Stimulated activated CD8-positive, alpha-beta memory T cell treated with anti-CD3 and anti-CD28 coated beads, Interleukin-7, amount 100 ng/mL, for 24 hours (primary cell): Measurements from ENCODE around the gene MUC22.
"Not testable (repeated sequence)": the region's sequence is repeated elsewhere in the genome, so short reads cannot be mapped to it uniquely, and the experiment has no call there.

Experiments used
- DNase-seq: peaks from one replicate; pipeline ENCODE4 v3.0.0-alpha.2; 2020; ENCODE audit warnings: low read depth

MUC22 gene

DNA sequence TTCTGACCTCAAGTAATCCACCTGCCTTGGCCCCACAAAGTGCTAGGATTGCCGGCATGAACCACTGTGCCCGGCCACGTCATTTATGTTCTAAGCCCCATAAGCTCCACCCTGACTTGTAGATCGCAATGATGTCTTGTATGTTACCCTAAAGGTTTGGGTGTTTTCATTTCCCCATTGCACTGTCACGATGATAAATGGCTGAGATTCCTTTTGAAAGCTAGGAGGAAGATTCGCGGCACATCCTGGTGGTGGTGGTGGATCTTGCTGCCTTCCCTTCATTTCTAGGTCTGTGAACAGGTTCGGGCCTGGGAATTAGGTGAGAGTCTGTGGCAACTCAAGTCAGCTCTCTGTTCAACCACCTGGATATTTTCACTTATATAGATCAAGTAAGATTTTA is 28.3 kb downstream of the MUC22 start:
- DNase-seq, result no peak

DNA sequence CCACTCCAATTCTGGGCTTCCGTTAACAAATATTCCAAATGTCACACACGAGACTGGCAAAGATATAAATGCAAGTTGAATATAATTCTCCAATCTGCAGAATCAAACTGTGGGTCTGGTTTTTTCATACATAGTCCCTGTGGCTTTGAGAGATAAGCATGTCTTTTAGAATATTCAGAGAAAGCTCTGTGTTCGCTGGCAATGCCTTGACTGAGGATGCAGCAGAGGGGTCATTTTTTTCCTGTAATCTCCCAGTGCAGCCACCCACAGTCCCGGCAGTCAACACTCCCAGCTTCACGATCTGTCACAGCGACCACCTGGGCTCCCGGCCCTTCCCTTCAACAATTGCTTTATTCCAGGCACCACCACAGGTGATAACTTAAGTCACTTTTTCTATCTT is 30.5 kb downstream of the MUC22 start:
- no peak for DNase-seq

DNA sequence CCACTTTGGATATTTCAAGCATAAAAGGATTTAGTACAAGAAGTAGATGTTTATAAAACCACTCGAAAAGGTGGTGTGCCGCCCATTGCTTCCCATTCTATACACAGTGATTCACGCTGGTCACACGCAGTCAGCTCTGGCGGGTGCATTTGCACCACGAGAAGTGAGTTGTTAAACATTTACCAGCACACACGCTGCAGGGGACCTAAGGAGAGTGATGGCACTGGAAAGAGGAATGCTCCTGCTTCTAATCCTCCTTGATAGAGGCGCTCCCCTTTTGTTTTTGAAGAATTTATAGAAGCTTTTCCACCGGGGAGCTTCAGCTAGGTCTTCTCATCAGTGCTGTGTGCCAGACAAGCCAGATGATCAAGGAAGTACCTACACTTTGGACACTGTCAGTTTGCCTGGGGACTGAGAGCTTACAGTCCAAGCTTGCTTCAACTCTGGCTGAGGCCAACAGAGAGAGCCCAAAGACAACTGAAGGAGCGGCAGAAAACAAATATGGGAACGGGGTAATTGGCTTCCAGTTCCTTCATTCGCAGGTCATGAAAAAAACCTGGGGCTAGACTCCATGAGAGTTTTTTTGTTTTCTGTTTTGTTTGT is 31.2 kb downstream of the MUC22 start:
- no peak for DNase-seq

DNA sequence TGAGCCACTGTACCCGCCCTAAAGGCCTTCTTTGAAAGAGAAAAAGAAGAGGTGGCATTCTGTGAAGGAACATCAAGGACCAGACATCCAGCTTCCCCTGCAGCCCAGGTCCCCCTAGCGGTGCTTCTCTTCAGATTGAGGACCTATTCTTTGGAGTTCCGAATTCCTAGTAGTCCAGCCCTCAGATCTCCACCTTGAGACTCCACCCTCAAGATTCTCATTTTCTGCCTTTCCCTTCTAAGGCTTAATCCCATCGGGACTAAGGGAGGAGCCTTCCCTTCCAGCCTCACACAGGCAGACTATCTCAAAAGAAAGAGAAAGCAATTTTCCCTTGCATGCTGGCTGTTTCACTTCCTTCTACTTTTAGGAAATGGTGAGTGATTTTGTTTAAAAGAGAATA is 32.5 kb downstream of the MUC22 start:
- DNase-seq, result no peak

DNA sequence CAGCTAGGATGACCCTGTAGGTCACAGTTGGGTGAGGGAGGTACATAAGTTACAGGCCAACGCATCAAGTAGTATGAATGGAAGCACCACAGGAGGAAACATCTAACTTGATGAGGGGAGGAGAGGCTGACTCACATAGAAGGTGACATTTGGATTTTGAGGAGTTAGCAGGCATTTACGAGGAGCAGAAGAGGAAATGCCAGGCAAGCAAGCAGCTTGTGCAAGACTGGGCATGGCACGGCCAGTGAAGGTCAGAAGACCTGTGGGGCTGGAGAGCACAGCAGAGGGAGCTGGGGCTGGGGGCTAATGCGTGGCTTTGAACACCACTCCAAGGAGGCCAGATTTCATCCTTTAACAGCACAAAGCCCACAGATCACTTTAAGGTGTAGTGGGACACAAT is 37.8 kb downstream of the MUC22 start:
- no peak for DNase-seq

DNA sequence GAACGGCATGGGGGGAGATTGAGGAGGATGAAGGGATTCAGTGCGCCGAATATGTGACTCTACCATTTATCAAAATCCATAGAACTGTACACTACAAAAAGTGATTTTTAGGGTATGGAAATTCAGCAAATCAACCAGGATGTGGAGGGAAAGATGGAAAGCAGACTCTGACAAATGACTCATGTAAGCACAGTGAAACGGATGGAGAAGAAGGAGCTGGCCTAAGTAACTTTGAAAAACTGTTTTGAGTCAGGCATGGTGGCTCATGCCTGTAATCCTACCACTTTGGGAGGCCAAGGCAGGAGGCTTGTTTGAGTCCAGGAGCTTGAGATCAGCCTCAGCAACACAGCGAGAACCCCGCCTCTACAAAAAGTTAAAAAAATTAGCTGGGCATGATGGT is 39.2 kb downstream of the MUC22 start:
- no peak for DNase-seq

DNA sequence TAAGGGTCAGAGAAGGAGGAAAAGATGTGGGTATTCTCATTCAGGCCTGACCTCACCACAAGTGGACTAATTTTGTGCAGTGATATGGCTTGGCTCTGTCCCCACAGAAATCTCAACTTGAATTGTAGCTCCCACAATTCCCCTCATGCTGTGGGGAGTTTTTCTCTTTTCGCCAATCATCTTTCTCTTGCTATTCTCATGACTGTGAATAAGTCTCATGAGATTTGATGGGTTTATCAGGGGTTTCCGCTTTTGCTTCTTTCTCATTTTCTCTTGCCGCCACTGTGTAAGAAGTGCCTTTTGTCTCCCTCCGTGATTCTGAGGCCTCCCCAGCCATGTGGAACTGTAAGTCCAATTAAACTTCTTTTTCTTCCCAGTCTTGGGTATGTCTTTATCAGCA is 42.9 kb downstream of the MUC22 start:
- not testable (repeated sequence) for DNase-seq

DNA sequence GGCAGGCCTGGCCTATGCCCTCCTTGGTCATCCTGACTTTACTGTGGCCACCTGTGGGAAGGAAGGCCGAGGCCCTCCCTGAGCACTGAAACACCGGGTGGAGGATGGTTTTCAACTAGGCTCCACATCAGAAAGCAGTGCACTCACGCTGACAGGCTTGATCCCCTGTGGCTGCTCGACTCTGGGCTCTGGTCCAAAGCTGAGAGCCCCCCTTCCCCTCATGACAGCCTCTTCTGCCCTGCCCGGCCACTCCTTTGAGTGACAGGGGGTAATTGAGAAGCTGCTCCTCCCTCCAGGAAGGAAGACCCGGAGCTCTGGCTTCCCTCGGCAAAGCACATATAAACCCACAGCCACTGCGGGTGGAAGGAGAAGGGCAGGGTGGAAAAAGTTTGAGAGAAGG is 43.6 kb downstream of the MUC22 start:
- DNase-seq, result no peak

DNA sequence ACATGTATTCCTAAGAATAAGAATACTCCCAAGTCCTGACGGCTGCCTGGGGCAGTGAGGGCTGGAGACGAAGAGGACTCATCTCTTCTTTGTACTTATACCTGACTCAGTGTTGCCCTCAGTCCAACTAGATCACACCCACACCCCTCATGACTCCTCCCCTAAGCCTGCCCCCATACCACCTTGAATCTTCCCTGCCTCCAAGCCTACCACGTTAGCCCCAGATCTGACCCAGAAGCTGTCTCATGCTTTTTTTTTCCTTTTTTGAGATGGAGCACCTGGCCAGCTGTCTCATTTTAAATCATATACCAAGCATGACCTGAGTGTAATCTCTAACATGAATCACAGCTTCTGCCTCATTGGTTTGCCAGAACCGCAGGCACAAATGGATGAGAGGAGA is 45.2 kb downstream of the MUC22 start:
- DNase-seq, result no peak

DNA sequence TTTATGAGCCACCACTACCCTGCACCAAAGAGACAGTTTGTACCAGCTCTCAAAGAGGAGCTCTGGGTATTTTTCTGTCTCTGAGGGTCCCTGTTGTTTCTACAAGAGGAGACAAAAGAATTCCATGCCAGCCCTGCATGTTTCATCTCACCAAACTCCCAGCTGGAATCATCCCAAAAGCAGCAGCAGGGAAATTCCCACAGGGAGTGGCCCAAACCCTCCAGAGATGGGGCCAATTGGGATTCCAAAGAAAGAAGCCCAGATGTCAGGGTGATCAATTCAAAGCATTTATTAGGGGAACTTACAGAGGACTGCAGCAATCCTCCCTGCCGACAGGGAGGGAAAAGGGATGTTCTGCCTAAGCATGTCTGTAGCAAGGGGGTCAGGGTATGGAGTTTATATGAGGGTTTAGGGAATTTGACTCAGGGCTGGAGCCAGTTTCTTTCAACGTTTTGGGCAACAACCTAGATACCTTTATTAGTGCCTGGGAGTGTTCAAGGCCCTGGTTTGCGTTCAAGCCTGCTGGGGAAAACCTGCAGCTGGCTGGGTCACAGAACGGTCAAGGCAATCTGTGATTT is 47.2 kb downstream of the MUC22 start:
- DNase-seq, result no peak

DNA sequence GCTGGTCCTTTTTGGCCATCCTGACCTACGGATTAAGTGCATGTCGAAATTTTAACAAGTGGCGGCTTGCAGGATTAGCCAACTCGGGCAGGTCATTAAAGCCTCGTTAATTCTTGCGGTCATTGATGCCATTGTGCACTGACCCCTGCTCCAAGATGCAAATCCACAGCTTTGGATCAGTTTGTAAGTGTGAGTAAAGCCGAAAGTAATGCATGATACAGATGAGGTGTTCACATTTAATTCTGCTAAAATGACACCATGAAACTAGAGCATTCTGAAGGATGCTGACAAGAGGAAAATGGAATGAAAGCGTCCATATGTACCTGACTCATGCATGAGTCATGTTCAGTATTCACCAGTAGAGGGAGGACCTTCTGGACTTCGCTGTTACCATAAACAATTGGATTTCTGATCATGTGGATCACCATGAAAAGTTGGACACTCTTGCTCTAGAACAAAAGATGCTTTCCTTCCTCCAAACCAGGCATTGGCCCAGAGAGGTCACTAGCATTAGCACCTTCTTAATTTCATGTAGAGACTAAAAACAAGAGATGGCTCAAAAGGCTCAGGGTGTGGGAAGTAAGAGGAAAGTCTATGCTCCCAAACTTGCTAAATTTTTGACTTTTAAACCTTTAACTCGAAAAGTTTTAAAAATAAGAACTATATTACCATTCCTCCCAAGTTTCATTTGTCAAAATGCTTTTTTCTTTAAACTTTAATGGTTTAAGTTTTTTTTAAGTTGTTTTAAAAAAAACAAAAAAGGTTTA is 48.0 kb downstream of the MUC22 start:
- DNase-seq, result no peak

DNA sequence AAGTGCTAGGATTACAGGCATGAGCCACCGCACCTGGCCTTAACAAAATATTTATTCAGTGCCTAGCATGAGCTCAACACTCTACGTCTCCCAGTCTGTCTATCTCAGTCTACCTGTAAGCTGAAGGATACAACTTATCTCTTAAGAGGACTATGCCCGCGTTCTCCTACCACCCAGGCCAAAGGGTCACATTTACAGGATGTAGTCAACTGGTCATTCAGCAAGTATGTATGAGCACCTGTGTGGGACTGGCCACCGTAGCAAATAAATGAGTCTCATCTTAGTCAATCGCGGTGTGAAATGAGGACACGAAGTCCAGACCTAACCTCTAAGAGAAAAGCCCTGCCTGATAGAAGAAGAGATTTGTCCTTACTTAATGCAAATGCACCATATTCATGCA is 49.9 kb downstream of the MUC22 start:
- no peak for DNase-seq

DNA sequence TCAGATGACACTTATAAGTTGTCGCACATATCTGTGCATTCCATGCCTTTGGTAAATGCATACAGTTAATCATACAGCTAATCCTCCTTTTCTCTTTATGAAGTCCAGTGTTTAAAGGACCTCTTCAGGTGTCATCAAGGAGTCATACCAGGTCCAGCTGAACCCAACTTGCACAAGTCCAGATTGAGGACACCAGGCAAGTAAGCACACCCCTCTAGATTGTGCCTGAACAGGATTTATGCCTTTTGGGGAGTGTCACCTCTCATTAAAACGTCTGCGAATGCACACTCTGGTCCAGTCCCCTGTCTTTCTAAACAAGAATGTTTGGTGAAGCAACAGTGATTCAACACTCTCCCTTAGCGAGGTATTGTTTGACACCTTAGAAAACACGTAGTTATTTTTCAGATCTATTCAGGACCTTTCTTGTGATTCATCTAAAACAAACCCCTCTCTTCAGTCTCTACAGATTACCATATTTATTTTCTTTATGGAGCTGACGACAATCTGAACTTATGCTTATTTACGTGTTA is 53.7 kb downstream of the MUC22 start:
- DNase-seq, result no peak

DNA sequence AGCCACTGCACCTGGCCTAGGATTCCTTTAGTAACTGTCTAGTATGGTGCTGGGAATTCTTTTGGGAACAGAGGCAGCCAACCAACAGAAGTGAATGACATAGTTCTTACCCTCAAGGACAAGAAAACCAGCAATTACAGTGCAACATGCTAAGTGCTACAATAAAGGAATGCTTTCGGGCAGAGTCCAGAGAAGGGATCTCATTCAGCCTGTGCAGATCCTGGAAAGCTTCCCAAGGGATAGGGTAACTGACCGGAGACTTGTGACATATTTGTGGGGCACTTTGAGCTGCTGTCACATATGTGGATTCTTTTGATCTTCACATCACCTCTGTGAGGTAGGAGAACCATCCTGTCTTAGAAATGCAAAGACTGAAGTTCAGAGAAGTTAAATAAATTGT is 55.3 kb downstream of the MUC22 start:
- no peak for DNase-seq

DNA sequence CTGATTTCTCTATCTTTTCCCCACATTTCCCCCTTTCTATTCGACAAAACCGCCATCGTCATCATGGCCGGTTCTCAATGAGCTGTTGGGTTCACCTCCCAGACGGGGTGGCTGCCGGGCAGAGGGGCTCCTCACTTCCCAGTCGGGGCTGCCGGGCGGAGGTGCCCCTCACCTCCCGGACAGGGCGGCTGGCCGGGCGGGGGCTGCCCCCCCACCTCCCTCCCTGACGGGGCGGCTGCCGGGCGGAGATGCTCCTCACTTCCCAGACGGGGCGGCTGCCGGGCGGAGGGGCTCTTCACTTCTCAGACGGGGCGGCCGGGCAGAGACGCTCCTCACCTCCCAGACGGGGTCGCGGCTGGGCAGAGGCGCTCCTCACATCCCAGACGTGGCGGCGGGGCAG is 56.8 kb downstream of the MUC22 start:
- DNase-seq, result not testable (repeated sequence)

DNA sequence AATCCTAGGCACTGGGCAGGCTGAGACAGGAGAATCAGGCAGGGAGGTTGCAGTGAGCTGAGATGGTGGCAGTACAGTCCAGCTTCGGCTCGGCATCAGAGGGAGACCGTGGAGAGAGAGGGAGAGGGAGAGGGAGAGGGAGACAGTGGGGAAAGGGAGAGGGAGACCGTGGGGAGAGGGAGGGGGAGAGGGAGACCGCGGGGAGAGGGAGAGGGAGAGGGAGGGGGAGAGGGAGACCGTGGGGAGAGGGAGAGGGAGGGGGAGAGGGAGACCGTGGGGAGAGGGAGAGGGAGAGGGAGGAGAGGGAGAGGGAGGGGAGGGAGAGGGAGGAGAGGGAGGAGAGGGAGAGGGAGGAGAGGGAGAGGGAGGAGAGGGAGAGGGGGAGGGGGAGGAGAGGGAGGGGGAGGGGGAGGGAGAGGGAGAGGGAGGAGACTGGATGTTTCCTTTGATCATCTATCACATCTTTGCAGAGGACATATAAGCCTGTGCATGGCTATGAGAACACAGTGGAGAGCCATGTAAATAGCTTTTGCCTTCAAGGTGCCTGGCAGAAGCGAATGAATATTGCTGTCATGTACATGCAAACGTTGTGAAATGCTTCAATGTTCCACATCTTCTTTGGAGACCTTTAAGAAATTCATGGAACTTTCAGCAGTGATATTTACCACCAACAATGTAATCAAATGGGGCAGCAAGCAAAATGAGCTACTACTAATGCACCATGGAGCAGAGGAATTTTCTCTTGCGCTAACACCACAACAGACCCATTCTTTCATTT is 57.8 kb downstream of the MUC22 start:
- not testable (repeated sequence) for DNase-seq

DNA sequence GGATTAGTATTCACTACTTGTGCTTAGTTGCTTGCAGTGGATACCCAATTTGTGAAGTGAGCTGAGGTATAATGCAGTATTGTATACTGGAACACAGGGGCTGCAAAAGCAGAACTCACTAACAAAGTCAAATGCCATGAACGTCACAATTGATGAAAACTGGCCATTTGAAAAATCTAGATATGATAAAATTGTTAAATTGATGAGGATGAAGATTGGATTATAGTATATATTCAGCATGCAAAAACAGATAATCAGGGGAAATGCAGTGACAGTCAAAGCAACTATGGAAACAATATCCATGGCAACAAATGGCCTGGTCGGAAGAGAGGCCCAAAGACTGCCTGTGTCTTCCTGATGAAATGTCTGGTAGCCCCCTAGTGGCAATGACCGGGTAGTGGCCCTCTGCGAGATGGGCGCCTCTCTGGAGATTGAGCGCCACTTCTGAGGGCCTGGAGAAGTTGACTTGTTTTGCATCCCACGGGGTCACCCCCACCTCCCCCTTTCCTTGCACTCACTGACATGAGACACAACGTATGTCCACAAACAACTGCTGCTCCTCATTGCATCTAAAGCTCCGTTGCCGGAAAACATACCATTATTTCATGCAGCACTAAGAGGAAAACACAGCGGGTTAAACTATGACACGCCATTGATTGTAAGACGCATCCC is 58.5 kb downstream of the MUC22 start:
- DNase-seq, result peak; percentile 43

DNA sequence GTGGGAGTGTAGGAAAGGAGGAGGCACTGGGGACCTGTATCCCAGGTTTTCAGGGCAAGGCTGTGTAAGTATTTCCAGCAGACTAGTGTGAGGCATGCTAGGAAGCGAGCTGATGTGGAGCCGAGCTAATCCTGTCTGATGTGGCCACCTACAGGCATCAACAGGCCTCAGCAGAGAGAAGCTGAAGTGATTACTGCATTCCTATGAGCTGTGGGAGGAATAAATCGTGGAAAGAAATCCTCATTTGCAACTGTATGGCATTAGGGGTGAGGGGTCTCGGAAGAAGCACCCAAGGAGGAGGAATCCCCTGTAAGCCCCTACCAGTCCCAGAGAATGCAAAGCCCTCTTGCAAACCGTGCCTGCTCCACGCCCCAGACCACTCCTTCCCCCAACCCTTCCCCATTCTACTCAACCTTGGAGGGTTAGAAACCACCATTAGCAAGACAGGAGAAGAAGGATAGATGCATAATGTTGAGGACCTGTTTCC is 60.5 kb downstream of the MUC22 start:
- DNase-seq, result no peak

DNA sequence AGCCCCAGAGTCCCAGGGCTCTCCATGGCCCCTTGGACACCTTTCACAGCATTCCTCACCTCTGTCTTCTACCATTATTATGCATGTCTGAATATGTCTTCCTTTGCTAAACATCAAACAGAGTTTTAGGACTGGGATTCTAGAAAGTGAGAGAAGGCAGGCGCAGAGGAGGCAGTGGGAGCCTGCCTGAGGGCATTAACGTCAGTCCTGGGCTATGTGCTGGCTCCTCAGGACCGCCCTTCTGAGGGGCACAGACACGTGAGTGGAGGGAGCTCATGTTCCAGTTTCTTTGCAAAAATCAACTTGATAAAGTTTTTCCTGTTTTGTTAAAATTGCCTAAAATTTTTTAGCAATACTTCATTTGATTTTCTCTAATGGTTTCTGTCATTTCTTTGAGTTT is 64.1 kb downstream of the MUC22 start:
- no peak for DNase-seq

DNA sequence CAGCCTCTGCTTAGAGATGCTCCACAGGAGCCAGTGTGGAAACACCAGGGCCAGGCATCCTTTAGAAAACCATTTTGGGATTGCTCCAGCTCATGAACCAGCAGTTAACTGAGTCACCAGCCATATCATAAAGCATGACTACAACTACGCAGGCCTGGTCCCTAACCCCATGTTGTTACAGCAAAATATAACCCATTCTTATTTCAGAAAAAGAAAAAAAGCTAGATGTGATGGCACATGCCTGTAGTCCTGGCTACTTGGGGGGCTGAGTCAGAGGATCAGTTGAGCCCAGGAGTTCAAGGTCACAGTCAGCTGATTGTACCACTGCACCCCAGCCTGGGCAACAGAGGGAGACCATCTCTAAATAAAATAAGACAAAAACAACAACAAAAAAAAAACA is 65.3 kb downstream of the MUC22 start:
- no peak for DNase-seq

DNA sequence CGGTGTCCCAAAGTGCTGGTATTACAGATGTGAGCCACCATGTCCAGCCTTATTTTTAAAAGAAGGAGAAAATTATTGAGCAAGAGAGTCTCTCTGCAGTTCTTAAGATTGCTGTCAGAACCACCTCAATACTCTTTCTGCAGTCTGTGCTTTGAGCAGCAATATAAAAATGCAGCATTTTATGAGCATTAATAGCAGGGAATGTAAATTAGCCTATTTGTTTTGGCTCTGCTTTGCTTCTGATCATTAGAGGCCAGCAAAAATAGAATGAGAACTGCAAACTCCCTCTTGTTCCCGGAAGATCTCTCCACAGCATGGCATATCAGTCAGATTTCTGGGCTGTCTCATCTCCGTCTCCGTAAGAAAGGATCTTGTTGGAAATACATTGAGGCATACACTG is 66.3 kb downstream of the MUC22 start:
- no peak for DNase-seq
